Activated CD8-positive, alpha-beta memory T cell treated with anti-CD3 and anti-CD28 coated beads, Interleukin-2, amount 50 U/mL, for 24 hours (primary cell): Measurements from ENCODE around the gene TRIM52.

ENCODE experiments used
- DNase-seq: peaks from one replicate; pipeline ENCODE4 v3.0.0-alpha.2; 2020; ENCODE audit errors: extremely low read depth

Gene TRIM52

GRCh38 chr5:181233801-181234454 is 27.0 kb downstream of the TRIM52 start:
- no peak for DNase-seq

- DNase-seq: no peak
These were observed 27.7 kb downstream of the TRIM52 start for GRCh38 chr5:181233088-181233800.

- DNase-seq: no peak
These were observed 28.4 kb downstream of the TRIM52 start for GRCh38 chr5:181232593-181232992.

GRCh38 chr5:181231432-181231831 is 29.5 kb downstream of the TRIM52 start:
- no peak for DNase-seq

- DNase-seq: no peak
These were observed 30.4 kb downstream of the TRIM52 start for GRCh38 chr5:181230551-181230950.

- DNase-seq: no peak
These were observed 30.9 kb downstream of the TRIM52 start for GRCh38 chr5:181229996-181230395.

GRCh38 chr5:181224390-181225229 is 36.3 kb downstream of the TRIM52 start:
- no peak for DNase-seq

GRCh38 chr5:181223729-181224389 is 37.1 kb downstream of the TRIM52 start:
- no peak for DNase-seq

- DNase-seq: peak; percentile 94
These were observed 37.8 kb downstream of the TRIM52 start, which contains the start of gene TRIM41 for GRCh38 chr5:181223058-181223728. Gene TRIM41, plus strand, starts transcription at chr5:181223281. Its CDS starts 719 bp downstream, at chr5:181224000.

GRCh38 chr5:181222630-181223057 is 38.3 kb downstream of the TRIM52 start:
- no peak for DNase-seq

GRCh38 chr5:181221792-181222629 is 38.9 kb downstream of the TRIM52 start:
- DNase-seq: peak; percentile 98

GRCh38 chr5:181221105-181221791 is 39.7 kb downstream of the TRIM52 start:
- DNase-seq: no peak

- DNase-seq: no peak
These were observed 40.8 kb downstream of the TRIM52 start for GRCh38 chr5:181220178-181220515.

GRCh38 chr5:181219262-181220177 is 41.4 kb downstream of the TRIM52 start:
- DNase-seq: no peak

GRCh38 chr5:181218795-181219124 is 42.2 kb downstream of the TRIM52 start:
- no peak for DNase-seq

- DNase-seq: no peak
These were observed 43.2 kb downstream of the TRIM52 start for GRCh38 chr5:181217803-181218062.

GRCh38 chr5:181217111-181217802 is 43.7 kb downstream of the TRIM52 start:
- no peak for DNase-seq
